GM21786 (cell line): ENCODE data around the gene ACSS2.

Source experiments
- ATAC-seq: cut with Tn5 transposase; IDR thresholded peaks from one replicate; pipeline ENCODE4 v1.9.1; 2021; ENCODE audit not compliant: unreplicated experiment

Gene ACSS2, protein sequence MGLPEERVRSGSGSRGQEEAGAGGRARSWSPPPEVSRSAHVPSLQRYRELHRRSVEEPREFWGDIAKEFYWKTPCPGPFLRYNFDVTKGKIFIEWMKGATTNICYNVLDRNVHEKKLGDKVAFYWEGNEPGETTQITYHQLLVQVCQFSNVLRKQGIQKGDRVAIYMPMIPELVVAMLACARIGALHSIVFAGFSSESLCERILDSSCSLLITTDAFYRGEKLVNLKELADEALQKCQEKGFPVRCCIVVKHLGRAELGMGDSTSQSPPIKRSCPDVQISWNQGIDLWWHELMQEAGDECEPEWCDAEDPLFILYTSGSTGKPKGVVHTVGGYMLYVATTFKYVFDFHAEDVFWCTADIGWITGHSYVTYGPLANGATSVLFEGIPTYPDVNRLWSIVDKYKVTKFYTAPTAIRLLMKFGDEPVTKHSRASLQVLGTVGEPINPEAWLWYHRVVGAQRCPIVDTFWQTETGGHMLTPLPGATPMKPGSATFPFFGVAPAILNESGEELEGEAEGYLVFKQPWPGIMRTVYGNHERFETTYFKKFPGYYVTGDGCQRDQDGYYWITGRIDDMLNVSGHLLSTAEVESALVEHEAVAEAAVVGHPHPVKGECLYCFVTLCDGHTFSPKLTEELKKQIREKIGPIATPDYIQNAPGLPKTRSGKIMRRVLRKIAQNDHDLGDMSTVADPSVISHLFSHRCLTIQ

GRCh38 chr20:34876406-34877282, at the start of gene ACSS2:
TSS of gene ACSS2 (plus strand) at chr20:34876612. CDS start at chr20:34876646, 34 bp downstream.
- no peak for ATAC-seq

- no peak for ATAC-seq
Measured at GRCh38 chr20:34829191-34829590, 47.2 kb upstream of the ACSS2 start.

DNA sequence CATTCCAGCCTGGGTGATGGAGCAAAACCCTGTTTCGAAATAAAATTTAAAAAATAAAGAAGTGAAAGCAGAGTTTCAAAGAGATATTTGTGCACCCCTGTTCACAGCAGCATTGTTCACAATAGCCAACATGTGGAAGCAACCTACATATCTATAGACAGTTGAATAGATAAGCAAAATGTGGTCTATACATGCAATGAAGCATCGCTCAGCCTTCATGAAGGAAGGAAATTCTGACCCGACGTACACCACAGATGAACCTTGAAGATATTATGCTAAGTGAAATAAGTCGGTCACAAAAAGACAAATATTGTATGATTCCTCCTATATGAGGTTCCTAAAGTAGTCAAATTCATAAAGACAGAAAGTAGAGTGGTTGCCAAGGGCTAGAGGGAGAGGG, 44.5 kb upstream of the ACSS2 start:
- no peak for ATAC-seq

DNA sequence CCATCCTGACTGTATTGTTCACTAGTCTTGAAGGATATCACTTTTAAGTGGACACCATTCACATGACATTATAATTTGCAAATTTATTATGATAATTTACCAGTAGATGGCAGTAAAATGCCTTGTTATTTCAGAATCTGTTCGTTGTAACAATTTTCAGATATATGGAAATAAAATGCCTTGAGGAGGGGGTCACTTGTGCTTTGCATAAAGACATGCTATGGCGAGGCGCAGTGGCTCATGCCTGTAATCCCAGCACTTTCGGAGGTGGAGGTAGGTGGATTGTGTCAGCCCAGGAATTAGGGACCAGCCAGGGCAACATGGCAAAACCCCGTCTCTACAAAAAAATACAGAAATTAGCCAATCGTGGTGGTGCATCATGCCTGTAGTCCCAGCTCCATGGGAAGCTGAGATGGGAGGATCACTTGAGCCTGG, 41.9 kb upstream of the ACSS2 start:
- no peak for ATAC-seq

DNA sequence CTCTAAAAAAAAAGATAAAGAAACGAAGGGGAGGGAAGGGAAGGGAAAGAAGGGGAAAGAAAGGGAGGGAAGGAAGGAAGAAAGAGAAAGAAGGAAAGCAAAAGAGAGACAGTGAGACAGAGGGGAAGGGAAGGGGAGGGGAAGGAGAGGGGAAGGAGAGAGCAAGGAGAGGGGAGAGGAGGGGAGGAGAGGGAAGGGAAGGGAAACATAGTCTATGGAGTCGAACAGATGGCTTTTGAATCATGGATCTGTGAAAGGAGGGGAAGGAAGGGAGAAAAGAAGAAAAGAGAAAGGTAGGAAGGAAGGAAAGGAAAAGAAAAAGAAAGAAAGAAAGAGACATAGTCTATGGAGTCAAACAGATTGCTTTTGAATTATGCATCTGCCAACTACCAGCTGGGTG, 34.3 kb upstream of the ACSS2 start:
- no peak for ATAC-seq

- ATAC-seq, result no peak
Measured at GRCh38 chr20:34843421-34843820, 33.0 kb upstream of the ACSS2 start.

DNA sequence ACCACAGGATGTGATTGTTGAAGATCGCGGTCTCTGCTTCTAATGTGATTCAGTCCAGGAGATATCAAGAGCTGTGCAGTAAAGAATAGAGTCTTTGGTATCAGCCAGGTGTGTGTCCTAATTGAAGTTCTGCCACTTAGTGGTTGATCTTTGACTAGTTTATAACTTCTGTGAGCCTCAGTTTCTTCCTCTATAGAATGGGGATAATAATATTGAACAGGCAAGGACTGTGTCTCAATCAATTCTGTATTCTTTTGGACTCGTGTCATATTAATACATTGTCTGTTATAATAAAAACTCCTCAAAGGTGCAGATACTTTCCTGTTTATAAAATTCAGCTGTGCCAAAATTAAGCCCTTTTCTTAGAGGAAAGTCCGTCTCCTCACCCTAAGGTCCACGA, 27.8 kb upstream of the ACSS2 start:
- no peak for ATAC-seq

DNA sequence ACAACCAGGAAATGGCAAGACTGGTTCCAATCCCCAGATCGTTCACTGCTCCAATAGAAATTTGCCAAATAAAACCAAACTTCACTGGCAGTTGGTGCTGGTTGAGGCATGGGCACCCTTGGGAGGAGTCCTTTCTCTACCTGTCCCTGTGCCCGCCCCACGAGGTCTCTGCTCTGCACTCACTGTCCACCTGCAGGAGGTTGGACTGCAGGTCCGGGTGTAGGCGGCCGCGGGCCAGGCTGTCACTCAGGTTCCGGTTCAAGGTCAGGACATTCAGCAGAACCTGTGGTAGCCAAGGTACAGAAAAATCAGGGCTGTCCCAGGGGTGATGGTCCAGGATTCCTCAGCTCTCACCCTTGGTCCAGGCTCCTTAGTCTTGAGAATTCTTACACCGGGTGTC, 26.6 kb upstream of the ACSS2 start:
- no peak for ATAC-seq

DNA sequence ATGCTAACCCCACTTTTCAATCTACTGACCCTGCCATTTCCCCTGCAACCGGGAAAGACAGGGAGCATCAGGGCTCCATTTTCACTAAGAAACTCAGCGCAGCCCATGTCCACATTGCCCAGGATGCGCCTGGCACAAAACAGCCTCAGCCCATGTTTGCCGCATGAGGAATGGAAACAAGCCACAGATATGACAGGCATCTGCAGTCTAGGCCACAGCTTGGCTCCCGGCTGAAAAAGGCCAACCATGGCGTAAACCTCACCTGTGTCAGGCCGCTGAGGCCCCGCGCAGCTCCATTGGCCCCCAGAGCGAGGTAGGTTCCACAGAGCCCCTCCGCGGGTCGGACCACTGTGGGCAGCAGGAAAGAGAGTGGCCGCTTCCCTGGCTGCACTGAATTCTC, 25.4 kb upstream of the ACSS2 start:
- no peak for ATAC-seq

DNA sequence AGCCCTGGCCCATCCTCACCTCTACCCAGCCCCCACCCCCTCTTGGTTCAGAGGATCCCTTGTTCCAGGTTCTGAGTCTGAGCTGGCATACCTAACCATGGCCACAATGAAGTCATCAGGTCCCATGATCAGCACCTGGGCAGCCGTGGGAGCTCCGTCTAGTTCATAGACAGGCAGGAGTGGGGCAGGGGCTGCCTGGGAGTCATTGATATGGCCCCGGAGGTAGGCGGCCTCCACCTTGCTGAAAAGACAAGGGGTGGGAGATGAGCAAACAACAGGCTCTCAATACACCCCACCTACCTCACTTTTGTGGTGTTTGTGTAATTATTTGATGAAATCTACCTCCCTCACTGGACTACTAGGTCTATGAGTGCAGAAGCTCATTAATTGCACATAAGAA, 24.1 kb upstream of the ACSS2 start:
- ATAC-seq, result no peak

- no peak for ATAC-seq
Measured at GRCh38 chr20:34859367-34859766, 17.0 kb upstream of the ACSS2 start.

- ATAC-seq, result no peak
Measured at GRCh38 chr20:34859826-34860545, 16.4 kb upstream of the ACSS2 start.

GRCh38 chr20:34861386-34862084, 14.9 kb upstream of the ACSS2 start:
- ATAC-seq, result no peak

GRCh38 chr20:34862724-34863123, 13.7 kb upstream of the ACSS2 start:
- ATAC-seq, result no peak

GRCh38 chr20:34863421-34863965, 12.9 kb upstream of the ACSS2 start:
- ATAC-seq, result no peak

DNA sequence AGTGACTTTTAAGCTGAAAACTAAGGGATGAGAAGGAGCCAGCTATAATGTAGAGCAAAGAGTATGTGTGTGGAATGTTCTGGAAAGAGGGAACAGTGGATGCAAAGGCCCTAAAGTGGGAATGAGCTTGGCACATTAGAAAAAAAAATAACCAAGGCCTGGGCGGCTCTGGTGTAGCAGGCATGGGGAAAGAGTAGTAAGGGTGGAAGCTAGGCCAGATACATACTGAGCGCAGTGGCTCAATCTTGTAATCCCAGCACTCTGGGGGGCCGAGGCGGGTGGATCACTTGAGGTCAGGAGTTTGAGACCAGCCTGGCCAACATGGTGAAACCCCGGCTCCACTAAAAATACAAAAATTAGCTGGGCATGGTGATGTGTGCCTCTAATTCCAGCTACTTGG, 12.2 kb upstream of the ACSS2 start:
- no peak for ATAC-seq

DNA sequence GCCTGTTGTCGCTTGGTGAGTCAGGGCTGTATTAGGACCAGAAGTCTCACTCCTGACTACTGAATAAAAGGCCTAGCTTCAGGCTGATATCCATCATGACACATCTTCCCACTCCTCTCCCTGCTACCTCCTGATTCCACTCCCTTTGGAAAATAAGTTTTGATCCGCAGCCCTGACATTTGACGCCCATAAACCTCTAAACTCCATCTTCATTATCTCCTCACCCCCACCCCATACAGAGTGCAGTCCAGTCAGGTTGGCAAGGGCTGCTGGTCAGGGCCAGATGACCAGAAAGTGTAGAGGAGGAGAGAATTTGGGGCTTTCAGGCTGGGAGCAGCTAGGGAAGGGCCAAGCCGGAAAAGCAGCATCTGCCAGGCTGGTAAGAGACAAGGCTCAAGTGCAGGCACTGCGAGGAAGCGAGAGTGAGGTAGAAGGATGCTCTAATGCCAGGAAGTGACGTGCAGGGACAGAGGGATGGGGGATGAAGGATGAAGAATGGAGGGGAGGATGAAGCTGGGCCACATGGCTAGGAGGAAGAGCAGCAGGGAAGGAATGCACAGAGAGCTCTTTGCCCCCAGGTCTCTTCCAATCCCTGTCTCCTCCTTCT, 5.0 kb upstream of the ACSS2 start:
- ATAC-seq, result no peak

DNA sequence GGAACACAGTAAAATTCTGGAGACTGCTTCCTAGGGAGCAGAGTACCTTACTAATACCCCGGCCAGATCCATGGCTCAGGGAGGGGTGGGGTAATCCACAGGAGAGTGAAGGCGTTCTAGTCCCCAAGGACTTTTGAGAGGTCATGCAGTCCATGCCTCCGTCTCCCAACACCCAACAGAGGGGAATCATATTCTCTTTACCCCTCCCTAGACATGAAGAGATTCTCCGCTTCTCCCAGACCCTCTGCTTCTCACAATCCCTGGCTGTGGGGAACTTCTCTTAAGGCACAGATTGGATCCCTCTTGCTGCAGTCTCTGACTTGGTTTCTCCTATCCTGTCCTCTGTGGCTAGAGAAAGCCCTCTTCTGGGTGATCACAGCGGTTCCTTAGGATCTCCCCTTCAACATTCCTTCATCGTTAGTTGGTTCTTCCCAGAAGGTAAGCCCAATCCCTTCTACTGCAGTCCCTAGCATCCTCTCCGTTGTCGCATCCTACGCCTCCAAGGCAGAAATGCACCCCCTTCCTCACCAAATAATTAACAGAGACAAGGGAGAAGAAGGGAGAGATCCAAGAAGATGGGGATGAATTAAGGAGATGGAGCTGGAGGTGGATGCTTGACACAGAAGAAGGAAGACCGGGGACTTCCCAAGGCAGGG, 4.3 kb upstream of the ACSS2 start:
- no peak for ATAC-seq

- ATAC-seq, result peak; percentile 51
Measured at GRCh38 chr20:34872622-34873224, 3.7 kb upstream of the ACSS2 start, which contains the start of gene GGT7. TSS of gene GGT7 (minus strand) at chr20:34872856. CDS start at chr20:34872815, 41 bp downstream.
